NCI-H1694 (cell line): ENCODE measurements around the gene FHAD1.

Experiments
- DNase-seq: peaks from one replicate; lab custom pipeline; 2025; lab: John Stamatoyannopoulos, UW

FHAD1 gene

GRCh38 chr1:15218287-15219279, 28.4 kb upstream of the FHAD1 start:
- no peak for DNase-seq

GRCh38 chr1:15219280-15220023, 27.6 kb upstream of the FHAD1 start:
- no peak for DNase-seq

GRCh38 chr1:15220024-15220392, 27.0 kb upstream of the FHAD1 start:
- no peak for DNase-seq

GRCh38 chr1:15220825-15221431, 26.1 kb upstream of the FHAD1 start:
- no peak for DNase-seq

- no peak for DNase-seq
Observed at GRCh38 chr1:15222653-15223303, 24.2 kb upstream of the FHAD1 start.

- DNase-seq: no peak
Observed at GRCh38 chr1:15224259-15224869, 22.7 kb upstream of the FHAD1 start.

- no peak for DNase-seq
Observed at GRCh38 chr1:15224974-15225373, 22.0 kb upstream of the FHAD1 start.

GRCh38 chr1:15225461-15225860, 21.6 kb upstream of the FHAD1 start:
- no peak for DNase-seq

GRCh38 chr1:15226388-15227255, 20.4 kb upstream of the FHAD1 start:
- DNase-seq: no peak

- no peak for DNase-seq
Observed at GRCh38 chr1:15229707-15230131, 17.3 kb upstream of the FHAD1 start.

GRCh38 chr1:15231714-15232201, 15.3 kb upstream of the FHAD1 start:
- no peak for DNase-seq

GRCh38 chr1:15233689-15234088, 13.3 kb upstream of the FHAD1 start:
- no peak for DNase-seq

- DNase-seq: no peak
Observed at GRCh38 chr1:15236321-15236721, 10.7 kb upstream of the FHAD1 start.

GRCh38 chr1:15236746-15237145, 10.3 kb upstream of the FHAD1 start:
- DNase-seq: no peak

GRCh38 chr1:15238789-15239188, 8.2 kb upstream of the FHAD1 start:
- no peak for DNase-seq

GRCh38 chr1:15242766-15243165, 4.3 kb upstream of the FHAD1 start:
- DNase-seq: no peak

- DNase-seq: no peak
Observed at GRCh38 chr1:15243275-15244043, 3.6 kb upstream of the FHAD1 start.

- DNase-seq: no peak
Observed at GRCh38 chr1:15244813-15245212, 2.2 kb upstream of the FHAD1 start.

- no peak for DNase-seq
Observed at GRCh38 chr1:15245593-15246360, 1.2 kb upstream of the FHAD1 start.
